GF-D8 (cell line): ENCODE data around the gene RELN.

Source experiments
- DNase-seq: peaks from one replicate; lab custom pipeline; 2025; lab: John Stamatoyannopoulos, UW

RELN gene

DNA sequence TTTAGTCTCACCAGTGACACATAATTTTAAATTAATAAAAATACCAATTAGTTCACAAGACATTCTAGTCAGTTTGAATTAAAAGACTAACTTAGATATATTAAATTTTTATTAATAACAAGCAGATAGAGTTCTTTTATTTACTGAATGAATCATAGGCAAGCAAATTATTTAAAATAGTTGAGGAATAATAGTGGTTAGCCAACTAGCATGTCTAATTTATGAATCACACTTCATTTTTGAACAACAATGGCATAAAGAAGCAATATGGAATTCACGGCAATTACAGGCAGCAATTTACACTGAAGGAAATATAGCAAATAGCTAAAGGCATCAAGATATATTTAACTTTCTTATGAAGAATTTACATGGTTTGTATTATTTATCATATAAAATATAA lies 356.5 kb downstream of the RELN start:
- no peak for DNase-seq

DNA sequence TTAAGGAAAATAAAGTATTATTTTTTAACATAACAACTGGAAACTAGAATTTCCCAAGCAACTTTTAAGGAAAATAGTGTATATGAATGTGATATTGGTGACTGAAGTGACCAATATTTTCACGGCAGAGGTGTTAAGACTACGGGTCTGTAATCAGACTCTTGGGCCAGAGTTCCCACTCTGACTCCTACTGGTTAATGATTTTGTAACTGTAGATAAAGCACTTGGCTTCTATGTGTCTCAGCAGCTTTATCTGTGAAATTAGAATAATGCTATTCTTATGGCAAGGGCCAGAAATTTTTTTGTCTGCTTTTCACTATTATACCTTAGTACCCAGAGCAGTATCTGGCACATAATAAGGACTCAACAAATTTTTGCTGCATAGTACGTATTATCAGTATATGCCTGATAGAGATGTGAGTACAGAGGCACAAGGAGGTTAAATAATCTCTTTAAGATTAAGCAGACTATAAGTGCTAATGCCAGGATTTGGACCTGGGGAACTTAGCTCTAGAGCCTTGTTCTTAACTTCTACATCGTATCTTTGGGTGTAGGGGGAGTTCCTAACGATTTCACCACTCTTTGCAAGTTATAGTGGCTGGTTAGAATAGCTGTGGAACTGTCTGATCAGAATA lies 357.3 kb downstream of the RELN start:
- no peak for DNase-seq

- DNase-seq = no peak
Measured at GRCh38 chr7:103630318-103630717, 359.1 kb downstream of the RELN start.

GRCh38 chr7:103628742-103629141 lies 360.7 kb downstream of the RELN start:
- DNase-seq = no peak

GRCh38 chr7:103626776-103627175 lies 362.7 kb downstream of the RELN start:
- DNase-seq = no peak

DNA sequence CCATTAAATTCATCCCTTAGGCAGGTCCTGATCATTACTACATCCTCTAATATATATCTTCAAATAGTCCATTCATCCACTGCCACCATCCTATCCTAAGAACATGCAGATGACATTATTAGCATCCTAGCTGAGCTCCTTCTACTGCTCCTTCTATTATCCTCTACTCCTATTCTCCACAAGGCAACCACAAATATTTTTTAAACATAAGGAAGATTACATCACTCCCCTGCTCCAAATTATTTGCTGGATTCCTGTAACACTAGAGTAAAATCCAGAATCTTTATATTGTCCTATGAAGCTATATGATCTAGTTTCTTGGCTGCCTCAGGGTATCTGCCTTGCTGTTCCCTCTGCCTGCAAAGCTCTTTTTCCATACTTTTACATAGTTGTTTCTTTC lies 367.2 kb downstream of the RELN start:
- no peak for DNase-seq

DNA sequence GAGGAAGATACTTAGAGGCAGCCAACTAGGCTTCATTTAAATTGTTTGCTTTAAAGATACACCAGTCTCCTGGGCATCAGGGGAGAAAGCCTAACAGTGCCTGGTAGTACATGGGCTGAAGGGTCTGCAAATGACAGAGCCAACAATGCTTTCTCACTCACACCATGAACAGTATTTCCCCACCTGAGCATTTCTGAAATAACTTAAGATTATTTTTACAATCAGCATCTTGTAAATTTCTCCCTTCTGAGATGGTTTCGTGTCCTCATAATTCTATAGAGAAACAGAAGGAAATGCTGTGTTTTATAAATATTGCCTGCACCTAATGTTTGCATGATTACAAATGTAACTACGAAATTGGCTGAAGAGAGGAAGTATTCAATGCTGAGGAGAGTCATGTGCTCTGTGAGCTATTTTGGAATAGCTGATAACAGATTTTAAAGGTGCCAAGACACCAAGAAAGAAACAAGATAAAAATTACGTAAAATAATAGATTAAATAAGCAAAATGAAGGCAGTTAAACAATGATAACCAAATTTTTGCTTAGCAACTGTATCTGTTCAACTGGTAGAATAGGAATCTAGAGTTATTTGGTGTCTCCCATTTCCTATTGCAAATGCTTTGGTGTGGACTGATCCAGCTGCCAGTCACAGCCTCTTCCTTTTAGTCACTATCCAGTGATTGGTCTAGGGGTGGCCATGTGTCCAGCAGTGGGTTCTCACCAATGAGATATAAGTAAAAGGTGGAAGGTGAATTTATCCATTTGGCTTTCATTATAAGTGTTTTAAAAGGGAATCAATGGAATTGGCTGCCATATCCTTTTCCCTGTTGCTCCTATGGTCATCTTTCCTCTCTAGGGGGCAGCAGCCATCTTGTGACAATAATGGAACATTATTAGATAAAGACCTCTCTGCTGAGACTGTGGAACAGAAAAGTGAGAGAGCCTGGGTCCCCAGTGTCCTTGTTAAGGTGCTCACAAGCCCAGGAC lies 375.5 kb downstream of the RELN start:
- no peak for DNase-seq

- no peak for DNase-seq
Measured at GRCh38 chr7:103609778-103610177, 379.7 kb downstream of the RELN start.

DNA sequence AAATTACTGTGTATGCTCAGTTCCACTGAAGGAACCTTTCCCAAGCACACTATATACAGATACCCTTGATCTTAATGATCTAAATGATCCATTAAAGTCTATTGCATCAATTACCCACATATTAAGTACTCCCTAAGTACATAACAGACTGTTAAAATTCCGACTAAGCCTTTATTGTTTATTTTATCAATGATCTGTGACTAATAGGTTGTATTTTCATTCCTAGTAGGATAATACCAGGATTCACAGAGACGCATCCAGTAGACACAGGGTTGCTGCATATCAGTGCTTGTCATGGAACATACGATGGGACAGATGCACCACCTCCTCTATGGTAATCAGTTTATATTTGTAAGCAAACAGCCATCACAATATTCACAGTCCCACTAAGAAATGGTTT lies 383.8 kb downstream of the RELN start:
- DNase-seq = no peak

DNA sequence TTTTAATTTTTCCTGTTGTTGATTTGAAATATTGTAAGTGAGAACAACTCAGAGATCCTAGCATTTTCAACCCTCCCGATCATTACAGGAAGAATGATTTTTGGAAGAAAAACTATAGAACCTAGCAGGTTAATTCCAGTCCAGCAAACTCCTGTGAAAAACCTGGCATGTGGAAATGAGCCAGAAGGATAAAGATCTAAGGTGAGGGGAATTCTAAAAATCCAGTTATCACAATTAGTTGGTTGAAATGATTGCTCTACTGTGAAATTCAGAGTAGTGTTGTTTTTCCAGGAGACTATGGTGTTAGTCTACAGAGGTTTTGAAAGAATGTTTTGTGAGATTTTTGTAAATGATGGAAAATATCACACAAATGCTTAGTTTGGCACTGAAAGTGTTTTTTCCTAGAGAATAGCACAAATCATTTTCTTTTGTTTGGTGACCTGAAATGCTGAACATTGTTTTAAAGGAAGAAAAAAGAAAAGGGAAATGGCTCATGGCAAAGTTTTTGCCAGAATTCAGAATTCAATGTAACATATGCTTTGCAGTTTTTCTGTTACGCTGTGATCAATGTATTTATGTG lies 391.0 kb downstream of the RELN start:
- DNase-seq = no peak

DNA sequence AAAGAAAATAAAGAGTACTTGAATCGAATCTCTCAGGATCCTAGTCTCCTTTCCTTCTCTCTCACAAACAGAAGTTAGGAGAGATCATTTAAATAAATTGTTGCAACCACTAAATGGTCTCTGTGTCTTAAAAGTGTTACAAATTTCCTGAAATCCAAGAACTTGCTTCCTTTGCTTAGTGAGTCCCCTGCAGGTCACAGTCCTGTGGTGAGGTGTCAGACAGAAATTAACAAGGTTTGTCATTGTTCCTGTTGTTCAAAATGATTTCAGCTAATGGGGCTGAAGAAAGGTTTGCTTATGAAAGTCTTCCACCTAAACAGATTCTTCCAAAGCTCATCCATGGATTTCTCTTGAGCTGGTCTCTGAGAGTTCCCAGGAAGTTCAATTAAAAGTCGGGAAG lies 391.9 kb downstream of the RELN start:
- DNase-seq = no peak

DNA sequence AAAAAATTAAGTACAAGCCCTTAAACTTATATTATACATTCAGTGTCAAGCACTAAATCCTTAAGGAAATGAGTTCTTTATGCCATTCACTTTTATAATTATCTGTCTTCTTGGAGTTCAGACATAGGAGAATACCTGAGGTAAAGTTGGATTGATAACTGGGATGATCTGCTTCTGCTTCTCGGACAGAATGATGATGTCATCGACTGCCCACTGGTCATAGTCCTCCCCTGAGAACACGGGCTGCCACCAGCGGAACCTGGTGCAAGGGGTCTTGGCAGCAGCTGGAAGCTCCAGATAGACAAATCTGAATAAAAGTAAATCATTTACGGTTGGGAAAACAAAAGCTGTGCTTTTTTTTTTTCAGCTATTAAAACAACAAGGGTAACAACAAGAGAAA lies 395.3 kb downstream of the RELN start:
- DNase-seq = no peak

DNA sequence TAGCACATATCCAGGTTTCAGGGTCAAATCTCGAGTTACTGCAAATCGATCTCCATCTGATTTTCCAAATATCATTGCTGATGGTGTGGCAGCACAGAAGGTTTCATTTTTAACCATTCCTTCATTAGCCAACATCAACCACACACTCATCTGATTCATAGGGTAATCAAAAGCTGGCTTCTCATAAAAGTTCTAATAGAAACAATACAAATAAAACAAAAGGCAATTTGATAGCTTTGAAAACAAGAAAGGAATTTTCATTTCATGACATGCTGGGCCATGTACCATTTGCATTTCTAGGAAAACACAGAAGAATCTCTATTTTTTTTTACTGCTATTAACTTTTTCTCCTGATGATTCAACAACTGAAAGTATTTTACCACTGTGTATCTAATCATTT lies 395.8 kb downstream of the RELN start:
- no peak for DNase-seq

- no peak for DNase-seq
Measured at GRCh38 chr7:103592844-103593243, 396.6 kb downstream of the RELN start.

DNA sequence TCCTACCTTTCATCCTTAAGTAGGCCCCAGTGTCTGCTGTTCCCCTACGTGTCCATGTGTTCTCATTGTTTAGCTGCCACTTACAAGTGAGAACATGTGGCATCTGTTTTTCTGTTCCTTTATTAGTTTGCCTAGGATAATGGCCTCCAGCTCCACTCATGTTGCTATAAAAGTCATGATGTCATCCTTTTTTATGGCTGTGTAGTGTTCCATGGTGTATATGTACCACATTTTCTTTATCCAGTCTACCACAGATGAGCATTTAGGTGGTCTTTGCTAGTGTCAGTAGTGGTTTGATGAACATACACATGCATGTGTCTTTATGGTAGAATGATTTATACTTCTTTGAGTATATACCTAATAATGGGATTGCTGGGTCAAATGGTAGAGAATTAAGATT lies 397.3 kb downstream of the RELN start:
- no peak for DNase-seq

DNA sequence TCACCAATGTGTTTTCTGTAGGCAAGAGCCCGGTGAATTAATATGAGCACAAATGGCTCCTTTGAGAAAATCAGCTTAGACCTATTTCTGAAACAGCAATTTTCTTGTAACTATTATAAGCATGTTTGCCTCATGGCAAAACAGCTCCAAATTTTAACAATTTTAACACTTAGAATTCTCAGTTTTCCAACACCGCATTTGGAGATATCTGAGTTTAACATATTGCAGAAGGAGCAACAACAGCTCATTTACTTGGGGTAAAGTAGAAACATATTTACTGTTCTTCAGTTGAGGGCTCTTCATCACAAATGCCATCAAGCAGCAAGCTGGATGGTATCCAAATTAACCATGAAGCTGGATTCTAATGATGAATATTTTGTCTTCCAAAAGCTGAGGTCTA lies 409.4 kb downstream of the RELN start:
- DNase-seq = no peak

DNA sequence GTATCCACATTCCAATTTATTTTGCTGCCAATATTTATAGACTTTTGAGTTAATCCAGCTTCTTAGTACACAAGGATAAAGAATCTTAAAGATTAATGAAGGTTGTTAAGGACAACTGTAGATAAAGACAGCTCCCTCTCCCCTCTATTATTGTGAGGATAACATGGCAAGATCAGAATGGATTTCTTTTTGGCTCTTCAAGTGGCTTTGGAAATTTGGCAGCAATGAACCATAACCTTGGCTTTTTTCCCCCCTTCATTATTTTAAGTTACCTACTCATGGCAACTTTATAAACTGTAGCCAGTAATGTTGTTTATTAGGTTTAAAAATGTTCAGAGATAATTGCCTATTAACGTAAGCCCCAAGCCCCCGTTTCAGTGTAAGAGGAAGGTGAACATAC lies 412.4 kb downstream of the RELN start:
- no peak for DNase-seq

DNA sequence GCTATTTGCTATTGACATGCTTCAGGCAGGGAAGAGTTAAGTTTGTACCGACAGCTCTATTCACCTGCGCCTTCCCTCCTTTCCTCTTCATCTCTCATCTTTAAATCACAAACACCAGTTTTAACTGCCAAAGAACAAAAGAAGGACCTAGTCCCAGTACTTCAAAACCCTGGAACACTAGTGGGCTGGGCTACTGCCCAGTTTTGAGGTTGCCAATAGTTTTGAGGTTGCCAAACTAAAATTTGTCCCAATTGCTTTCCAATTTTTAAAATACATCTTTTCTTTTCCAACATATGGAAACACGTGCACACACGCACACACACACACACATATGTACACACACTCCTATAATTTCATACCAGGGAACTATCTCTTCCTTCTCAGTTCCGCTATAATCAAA lies 412.8 kb downstream of the RELN start:
- DNase-seq = no peak

DNA sequence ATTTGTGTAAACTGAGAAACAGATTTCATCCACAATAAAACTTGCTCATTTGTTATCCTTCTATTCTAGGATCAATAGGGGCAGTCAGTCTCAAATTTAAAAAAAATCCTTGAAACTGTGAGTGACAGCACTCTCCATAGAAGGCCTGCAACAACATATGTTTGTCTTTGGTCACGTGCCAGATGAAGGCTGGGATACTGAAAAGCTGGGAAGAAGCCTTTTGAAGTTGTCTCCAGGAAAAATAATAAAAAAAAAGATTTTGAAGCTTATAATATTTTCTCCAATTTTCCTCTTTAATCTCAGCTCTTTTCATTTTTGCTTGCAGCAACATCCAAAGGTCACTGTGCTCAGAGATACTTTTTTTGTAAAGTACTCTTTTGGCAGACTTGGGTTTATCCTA lies 414.9 kb downstream of the RELN start:
- no peak for DNase-seq

DNA sequence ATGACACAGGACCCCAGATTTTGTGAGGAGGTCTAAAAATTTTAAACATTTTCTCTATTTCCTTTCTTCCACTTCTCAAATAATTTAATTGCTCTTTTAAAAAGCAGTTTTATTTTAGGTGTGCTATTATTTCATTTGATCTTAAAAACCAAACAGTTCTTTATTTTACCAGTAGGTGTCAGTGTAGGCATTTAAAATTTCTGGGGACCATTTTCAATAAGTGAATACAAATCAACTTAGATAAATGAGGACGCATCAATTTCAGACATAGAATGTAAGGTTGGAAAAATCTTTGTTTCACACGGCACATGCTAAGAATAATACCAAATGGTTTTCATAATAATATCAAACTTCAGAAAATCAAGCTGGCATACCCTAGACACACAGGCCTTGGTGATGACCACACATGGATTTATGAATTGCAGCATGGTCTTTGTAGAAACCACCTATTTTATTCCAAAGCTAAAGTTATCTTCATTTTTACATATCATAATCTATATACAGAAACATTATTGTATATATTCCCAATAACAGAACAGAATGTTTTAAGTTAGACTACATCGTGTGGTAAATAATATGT lies 415.9 kb downstream of the RELN start:
- no peak for DNase-seq

GRCh38 chr7:103571586-103571985 lies 417.9 kb downstream of the RELN start:
- DNase-seq = no peak

- DNase-seq = no peak
Measured at GRCh38 chr7:103569621-103570305, 419.7 kb downstream of the RELN start.
